ENCODE data around the gene EDAR.
A peak's percentile ranks its signal among the peaks of the same experiment; 100 is the strongest.

The EDAR gene

DNA sequence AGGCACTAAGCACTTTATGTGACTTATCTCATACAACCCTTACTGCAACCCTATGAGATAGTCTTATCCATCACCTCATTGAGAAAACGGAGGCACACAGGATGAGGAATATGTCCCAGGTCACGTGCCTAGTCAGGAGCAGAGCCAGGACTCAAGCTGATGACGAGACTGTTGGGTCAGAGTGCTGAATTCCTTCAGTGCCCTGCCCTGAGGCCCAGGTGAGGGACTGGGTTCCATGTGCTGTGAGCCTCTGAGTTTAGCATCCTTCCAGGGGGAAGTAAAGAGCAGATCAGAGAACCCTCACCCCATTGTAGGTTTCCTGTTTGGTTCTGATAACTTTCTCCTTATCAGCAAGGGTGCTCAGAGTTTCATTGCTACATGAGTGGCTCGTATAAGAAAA lies 11.7 kb upstream of the EDAR start:
- no peak for DNase-seq

DNA sequence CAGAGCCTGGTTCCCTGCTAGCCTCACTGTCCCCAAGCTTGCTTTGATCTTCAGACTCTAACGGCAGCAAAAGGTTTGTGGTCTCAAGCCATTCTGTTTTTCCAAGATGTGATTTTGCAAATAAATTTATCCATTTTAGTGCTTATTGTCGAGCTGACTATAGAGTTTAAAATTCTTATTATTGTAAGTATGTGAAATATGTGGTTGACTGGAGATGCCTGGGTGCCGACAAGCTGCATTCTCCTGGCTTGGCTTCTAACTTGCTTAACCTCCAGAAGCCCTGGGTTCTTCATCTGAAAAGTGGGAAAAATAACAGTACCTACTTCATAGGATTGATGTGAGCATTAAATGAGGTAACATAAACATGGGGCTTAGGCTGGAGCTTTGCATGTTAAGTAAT lies 9.9 kb upstream of the EDAR start:
- DNase-seq = no peak

DNA sequence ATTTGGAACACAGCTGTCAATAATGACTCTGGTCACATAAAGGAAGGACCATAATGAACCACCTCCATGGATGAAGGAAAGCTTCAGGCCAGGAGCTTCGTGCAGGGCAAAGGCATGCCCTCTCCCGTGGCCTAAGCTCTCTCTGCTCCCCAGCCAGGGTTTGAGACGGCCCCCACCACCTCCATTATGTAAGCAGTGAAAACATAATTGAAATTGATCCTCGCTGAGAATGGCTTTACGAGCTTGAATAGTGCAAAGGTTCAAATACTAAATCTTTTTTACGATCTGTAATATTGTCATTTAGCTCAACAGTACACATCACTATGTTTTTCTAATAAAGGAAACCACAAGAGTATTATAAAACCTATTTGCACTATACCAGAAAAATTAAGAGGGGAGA lies 5.2 kb upstream of the EDAR start:
- no peak for DNase-seq

DNA sequence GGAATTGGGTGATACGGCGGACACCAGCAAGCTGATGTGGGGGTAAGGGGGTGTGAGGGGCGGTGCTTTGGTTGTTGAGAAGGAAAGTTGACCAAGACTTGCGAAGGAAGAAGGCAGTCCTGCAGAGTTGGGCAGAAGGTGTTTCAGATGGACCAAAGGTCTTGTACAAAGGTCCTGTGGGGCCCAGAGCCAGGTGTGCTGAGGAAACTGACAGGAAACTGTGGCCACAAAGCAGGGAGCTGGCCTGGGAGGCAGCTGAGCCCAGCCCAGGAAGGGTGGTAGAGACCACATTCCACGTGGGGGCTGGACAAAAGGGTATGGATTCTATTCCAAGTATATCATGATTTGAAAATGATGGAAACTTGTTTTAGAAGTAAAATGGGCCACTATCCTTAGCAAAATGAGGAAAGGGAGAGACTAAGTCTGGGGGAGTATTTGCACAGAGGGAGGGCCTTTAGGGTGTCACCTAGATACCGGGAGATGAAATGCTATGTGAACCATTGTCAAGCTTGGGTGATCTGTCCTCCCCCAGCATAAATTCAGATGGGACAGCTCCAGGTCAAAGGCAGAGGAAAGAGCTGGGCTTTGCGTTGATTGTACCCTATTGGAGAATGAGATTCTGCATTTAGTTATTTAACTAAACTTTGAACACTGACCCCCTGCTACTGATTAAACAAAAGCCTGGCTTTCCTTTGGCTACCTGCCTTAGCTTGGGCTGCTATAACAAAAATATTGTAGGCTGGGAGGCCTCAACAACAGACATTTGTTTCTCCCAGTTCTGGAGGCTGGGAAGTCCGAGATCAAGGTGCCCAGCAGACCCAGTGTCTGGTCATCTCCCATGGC lies 4.3 kb upstream of the EDAR start:
- no peak for DNase-seq

DNA sequence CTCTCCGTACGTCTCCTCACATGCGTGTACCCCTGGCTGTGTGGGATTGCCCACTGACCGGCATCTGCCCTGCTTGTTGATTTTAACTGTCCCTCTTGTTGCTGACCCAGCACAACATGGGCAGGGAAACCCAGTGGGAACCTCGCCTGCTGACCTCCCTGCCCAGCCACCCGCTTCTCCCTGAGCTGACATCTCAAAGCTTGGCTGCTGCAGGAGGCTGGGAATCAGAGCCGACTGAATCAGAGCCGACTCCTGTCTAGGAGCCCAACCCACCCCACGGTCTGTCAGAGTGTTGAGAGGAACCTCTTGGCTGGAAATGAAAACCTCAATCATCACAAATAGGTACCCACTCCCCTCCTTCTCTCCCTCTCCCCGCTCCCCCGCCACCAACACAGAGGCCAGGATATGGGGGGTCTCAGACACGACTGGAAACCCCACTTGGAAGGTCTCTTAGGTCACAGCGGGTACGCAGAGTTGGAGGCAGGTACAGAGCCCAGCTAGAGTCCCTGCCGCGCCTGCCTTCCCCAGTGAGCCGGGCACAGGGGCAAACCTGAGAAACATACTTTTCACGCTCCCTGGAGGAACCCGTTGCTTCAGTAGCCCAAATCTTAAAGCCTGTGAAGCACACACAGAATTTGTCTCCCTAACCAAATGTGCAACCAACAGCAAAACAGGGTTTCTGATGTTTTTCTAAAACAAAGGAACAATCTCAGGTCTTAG lies 784 bp downstream of the EDAR start:
- DNase-seq = no peak

DNA sequence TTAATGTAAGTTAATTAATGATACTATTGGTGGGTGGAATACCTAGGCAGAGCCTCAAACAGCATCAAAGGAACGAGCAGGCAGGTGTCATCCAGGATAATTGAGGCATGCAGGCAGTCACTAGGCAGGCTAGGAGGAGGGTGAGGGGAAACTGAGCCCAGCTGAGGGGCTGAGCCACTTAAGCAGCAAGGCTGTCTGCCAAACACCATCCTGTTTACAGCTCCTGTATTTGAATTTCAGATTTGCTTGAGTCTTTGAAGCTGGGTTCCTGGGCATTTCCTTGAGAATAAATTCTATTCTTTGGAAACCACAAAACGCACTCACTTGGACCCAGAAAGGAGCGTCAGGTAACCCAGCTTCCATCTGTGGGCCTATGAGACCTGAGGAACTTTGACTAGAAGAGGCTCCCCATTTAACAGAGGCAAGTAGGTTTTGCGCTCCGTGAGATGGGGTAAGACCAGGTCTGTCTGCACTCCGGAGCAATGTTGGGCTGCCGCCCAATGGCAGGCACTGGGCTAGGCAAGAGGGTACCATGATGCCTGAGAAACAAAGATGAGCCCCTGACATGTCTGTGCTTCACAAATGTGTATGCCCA lies 2.0 kb downstream of the EDAR start:
- DNase-seq = no peak

DNA sequence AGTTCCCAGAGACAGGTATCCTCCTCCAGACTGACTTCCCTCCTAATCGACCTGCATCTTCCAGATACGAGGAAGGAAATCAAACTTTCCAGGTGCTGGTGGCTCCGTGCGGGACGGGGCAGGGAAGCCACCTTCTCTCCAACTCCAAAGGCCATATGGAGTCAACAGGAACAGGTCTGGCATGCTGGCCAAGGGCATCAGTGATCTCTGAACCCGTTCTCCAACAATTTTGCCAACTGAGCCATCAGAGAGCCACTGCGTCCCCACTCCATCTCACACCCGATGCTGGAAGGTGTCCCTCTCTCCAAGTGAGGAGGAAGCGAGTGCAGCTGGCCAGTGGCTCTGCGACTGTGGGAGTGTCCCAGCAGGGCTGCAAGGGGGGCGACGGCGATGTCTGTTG lies 5.4 kb downstream of the EDAR start:
- no peak for DNase-seq

DNA sequence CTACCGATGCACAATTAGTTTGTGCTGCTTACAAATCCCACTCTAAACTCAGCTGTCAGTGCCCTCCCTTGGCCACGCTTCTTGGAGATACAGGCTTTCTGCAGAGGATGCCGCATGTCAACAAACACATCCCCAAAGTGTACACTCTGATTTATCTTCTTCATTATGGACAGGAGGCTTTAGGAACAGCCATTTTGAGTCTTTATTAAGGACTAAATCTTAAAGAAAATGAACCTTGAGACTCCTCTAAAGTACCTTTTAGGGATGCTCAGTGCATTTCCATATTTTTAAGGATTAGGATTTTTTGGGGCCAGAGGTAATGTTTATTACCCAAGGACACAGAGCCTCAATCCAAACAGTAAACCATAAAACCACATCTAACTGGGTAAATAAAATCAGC lies 6.0 kb downstream of the EDAR start:
- DNase-seq = no peak

DNA sequence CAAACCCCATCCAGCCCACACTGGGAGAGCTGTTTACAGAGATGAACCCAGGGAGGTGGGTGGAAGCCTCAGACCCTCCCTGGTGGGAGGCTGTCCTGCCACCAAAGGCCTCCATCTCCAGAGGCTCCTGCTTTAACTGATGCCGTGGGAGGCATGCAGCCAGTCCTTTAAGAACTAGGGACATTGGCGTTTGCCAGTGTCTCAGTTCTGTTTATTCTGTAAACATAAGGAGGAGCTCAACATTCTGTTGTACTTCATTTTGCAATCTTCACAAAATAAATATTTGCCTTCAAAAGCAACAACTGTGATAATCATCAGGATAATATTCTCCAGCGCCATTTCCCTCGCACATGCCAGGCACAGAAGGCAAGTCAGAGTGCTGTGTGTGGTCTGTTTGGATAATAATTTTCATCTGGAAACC lies 6.8 kb downstream of the EDAR start:
- DNase-seq = no peak

DNA sequence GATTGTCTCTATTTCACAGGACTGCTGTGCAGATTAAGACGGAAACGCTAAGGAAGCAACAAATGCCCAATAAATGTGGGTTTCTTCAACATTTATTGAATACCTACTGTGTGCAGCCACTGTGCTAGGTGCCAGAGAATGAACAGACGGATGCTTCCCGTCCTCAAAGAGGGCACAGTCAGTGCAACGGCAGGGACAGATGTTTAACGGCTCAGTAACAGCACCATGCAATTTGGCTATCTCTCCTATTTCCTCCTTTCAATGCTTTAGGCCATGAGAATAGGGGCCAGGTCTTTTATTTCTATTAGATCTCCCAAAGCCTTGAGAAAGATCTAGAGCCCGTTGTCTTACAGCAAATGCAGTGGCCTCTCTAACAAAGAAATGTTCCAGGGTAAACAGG lies 7.2 kb downstream of the EDAR start:
- no peak for DNase-seq

DNA sequence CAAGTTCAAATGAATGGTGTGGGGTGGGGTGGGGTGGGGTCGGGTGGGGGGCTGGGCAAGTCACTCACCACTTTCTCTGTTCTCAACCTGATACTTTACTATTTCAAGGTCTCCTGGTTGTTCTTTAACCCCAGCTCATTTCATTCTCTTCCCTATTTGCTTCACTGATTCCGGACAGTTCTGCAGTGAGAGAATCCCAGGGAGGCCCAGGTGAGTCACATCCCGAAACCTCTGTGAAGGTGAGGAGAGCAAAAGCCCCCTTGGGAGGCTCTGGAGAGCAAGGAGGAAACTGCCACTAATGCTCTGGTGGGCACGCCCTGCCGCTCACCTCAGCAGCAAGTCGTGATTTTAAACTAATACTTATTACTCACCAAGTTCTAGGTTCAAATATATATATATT lies 8.9 kb downstream of the EDAR start:
- no peak for DNase-seq

DNA sequence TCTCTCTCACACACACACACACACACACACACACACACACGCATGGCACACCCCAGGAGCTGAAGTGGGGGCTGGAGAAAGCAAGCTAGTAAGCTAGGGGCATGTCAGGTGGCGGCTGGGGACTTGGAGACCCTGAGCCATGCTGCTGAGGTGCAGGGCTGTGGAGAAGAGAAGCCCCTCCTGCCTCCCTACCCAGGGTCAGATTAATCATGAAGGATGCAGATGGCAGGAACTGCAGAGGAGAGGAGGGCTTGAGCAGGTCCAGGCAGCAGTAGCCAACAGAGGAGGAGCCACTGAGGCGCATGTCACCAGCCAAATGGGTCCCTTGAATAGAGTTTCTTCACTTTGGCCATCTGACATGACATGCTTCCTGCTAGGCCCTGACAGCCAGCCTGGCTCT lies 9.6 kb downstream of the EDAR start:
- no peak for DNase-seq

DNA sequence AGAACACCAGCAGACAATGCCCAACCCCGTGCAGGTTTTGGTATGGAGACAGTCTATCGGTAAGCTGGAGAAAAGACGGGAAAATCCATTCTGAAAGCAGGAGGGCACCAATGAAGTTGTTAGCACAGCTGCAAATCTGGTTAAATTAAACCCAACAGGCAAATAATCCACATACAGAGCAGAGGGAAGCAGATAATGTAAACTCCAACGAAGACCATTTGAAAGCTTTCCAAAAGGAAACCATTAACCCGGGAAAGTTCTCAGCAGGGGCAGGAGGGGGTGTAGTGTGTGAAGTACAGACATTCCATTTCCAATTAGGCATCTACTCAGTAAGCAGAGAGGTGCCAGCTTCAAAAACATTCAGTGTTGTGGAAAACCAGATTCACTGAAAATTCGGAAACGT lies 10.3 kb downstream of the EDAR start:
- DNase-seq = peak; percentile 85

DNA sequence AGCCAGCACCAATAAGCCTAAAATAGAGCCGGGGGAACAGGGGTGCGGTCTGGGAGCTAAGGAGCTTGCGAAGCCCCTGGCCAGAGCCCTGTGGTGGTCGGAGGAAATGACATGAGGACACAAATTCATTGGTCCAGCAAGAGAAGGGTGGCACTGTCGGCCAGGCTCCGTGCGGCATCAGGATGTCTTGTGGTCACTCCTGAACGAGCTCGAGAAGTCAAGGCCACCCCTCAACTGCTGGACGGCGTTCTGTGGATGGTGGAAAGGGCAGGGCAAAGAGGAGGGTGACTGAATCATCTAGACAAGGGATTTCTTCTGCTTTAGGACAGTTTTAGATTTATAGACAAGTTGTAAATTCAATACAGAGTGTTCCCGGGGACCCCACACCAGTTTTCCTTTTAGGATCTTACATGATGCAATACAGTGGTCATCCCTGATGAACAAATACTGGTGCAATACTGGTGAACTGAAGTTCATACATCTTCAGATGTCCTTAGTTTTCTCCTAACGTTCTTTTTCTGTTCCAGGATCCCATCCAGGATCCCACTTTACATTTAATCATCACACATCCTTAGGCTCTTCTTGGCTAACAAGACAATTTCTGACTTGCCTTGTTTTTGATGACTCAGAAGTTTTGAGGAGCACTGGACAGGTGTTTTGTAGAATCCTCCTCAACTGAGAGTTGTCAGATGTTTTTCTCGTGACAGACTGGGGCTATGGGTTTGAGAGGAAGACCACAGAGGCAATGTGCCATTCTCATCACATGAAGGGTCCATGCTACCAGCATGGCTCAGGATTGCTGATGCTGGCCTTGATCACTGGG lies 13.2 kb downstream of the EDAR start:
- DNase-seq = no peak

DNA sequence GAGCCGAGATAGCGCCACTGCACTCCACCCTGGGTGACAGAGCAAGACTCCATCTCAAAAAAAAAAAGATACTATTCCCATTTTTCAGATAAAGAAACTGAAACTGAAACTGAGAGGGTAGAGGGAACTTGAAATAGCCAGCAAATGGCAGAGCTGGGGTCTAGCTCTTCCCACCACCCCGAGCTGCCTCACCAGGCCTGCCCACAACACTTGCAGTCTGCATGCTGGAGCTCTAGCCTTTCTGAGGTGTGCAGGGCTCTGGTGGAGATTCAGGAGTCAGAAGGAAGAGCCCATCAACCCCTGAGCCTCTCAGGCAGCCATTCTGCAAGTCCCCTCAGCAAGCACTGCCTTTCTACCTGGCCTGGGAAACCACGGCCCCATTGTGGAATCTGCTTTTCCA lies 14.3 kb downstream of the EDAR start:
- no peak for DNase-seq

DNA sequence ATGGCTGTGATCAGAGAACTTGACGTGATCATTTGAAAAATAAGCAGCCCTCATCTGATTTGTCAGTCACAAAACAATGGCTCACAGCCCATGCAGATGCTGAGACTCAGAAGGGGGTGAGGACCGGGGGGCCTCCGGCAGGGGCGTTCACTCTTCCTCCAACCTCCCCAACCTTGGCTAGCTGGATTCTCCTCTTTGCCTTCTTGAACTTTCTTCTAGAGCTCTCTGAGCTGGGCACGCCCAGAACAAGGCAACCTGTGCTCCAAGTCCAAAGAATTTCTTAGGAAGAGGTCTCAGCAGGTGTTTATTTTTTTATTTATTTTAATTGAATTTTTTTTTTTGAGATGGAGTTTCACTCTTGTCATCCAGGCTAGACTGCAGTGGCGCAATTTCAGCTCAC lies 16.4 kb downstream of the EDAR start:
- no peak for DNase-seq

DNA sequence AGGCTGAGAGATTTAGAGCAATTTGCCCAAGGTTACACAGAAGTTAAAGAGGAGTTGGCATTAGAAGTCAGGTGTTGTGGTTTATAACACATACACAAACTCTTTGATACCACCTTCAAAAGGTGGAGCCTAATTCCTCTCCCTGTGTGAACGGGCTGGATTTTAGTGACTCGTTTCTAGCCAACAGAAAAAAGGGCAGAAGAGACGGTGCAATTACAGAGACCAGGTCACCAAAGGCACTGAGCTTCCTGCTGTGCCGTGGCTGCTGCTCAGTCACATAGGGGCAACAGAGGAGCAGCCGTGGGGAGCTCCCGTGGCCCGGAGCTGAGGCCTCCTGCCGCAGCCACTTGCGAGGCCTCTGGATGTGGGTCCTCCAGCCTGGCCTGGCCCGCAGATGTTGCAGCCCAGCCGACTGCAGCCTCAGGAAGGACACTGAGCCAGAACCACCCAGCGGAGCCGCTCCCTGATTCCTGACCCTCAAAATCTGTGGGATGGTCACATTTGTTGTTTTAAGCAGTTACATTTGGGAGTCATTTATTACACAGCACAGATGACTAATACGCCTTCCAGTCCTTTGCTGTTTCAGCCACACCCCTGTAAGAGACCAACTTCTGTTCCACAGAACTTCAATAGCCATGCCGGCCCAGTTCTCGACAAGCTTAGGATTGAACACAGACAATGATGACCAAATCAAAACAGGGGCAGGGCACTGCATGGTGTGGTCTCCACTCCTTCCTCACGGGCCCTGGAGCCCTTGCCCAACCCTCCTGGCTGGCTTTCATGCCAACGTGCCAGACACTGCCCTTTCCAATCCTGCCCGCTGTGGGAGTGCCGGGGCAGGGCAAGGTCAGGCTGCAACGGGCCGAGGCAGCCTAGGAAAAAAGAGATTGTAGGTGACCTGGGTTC lies 17.1 kb downstream of the EDAR start:
- DNase-seq = no peak

DNA sequence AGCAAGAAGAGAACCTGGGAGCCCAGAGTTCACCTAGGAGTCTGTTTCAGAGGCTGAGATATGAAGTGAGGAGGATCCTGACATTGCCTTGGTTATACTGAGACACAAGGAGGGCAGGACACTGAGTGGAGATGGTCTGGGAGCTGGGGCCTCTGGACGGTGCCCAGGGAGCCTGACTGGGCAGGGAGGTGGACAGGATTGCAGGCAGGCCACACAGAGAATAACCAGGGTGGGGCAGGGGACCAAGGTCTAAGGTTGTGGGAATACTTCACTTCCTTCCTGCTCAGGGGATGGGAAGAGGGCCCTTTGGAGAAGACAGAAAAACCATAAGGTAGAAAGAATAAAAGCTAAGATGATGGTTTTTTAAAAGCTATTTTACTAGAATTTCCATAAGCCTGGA lies 18.7 kb downstream of the EDAR start:
- no peak for DNase-seq

DNA sequence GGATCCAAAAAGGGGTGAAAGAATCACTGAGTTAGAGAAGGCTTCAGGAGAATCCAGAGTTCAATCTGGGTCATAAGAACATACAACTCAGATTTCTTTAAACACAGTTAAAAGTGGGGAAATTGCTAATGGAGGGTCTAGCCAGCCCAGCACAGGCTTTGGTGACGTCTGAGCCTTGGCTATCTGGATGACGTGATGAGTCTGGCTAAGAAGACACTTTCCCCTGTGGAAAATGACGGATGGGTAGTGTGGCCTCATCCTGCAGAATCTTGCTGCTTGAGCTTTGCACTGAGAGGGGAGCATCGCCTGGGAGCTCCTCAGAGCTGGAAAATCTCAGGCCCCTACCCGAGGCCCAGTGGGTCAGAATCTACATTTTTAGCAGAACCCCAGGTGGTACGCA lies 19.2 kb downstream of the EDAR start:
- DNase-seq = no peak

DNA sequence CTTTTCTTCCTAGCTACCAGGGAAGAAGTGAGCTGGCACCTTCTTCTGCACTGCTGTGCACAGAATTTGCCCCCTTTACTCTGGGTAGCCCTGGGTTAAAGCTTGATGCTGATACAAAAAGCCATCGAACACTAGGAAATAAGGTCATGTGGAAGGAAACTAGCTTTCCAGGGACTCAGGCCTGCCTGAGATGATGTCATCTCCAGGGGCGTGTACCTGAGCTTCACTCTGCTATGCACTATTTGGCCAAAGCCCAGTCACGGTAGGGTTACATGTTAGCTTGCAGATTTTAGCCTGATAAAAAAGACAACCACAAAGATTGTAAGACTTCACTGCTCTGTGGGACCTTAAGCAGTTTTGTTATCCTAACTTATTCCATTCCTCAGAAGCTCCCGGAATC lies 20.4 kb downstream of the EDAR start:
- DNase-seq = no peak

DNA sequence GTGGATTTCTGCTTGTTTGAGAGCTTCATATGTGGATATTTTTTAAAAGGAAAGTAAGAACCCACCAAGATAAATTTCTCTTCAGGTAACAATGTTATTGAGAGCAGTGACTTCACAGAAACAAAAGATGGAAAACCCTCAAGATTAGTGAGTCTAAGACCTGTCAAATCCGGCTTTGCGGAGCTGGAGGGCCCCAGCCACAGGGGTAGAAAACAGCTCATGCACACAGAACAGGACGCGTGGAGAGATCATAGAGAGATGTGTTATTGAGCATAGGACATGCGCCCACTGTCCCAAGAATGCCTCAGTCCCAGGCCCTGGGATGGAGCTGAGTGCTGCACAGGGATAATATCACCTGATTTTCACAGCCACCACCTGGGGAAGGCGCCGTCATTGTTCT lies 21.3 kb downstream of the EDAR start:
- no peak for DNase-seq

Measured in NCI-H1092 treated with DMSO at 0.1 percent for 48 hours (cell line).